WTC11 (cell line): ENCODE data around the gene MYF6. TPM values are rescaled to one million over a fixed set of nuclear protein-coding genes. Genes with fewer than 3 reads are reported as not detected.
A peak's percentile ranks its signal among the peaks of the same experiment; 100 is the strongest.

Experiments used
- ATAC-seq: fragments of 200-7000 bp; cut with Tn5 transposase; 2 replicates; pipeline ENCODE4 v1.10.0; 2021; ENCODE audit warnings: mild to moderate bottlenecking, moderate library complexity
- Bru-seq: library from RNA; stranded (reverse); fragments of 400-500 nt; gene quantifications from one replicate; lab custom pipeline; 2021; lab: Mats Ljungman, UMichigan
- CTCF ChIA-PET: fragments of 300-600 bp; sonication (Branson Sonifier 250); formaldehyde crosslinking; loops from one replicate; lab custom pipeline; 2021; ENCODE audit warnings: antibody characterized with exemption; lab: Charles Lee
- POLR2A ChIA-PET: fragments of 350-600 bp; sonication (Branson Sonifier 250); formaldehyde crosslinking; loops from one replicate; lab custom pipeline; 2021; ENCODE audit warnings: antibody characterized with exemption; lab: Charles Lee
- DNase-seq: peaks from one replicate; pipeline ENCODE4 v3.0.0; 2021; ENCODE audit warnings: low spot score
- H3K27ac Mint-ChIP-seq: 2 replicates; pipeline ENCODE4 v1.8.0; 2021; ENCODE audit warnings: mixed read lengths
- H3K27me3 Mint-ChIP-seq: 2 replicates; pipeline ENCODE4 v1.8.0; 2021; ENCODE audit warnings: low read depth, mild to moderate bottlenecking, moderate library complexity, mixed read lengths
- H3K36me3 Mint-ChIP-seq: 2 replicates; pipeline ENCODE4 v1.8.0; 2021; ENCODE audit warnings: mixed read lengths
- H3K4me1 Mint-ChIP-seq: 2 replicates; pipeline ENCODE4 v1.8.0; 2022; ENCODE audit warnings: mixed read lengths
- H3K4me3 Mint-ChIP-seq: 2 replicates; pipeline ENCODE4 v1.8.0; 2021; ENCODE audit warnings: mild to moderate bottlenecking, moderate library complexity, mixed read lengths
- H3K9me3 Mint-ChIP-seq: 2 replicates; pipeline ENCODE4 v1.8.0; 2021; ENCODE audit warnings: mixed read lengths
- AR ChIP-seq: fragments of 250-450 bp; sonication (Bioruptor Pico); IDR thresholded peaks from 2 replicates; pipeline ENCODE4 v1.9.0; 2021; ENCODE audit warnings: mild to moderate bottlenecking
- ATF2 ChIP-seq: sonication (generic); formaldehyde crosslinking; IDR thresholded peaks from 2 replicates; pipeline ENCODE4 v1.8.1; 2022; ENCODE audit warnings: low read depth, missing genetic modification reagents, borderline replicate concordance
- CTCF ChIP-seq: fragments of 200-600 bp; IDR thresholded peaks from 2 replicates; pipeline ENCODE4 v1.8.0; 2022; ENCODE audit warnings: antibody characterized with exemption
- E2F1 ChIP-seq: sonication (generic); formaldehyde crosslinking; IDR thresholded peaks from 2 replicates; pipeline ENCODE4 v1.8.0; 2022; ENCODE audit warnings: mild to moderate bottlenecking, missing genetic modification reagents
- E2F5 ChIP-seq: sonication (generic); formaldehyde crosslinking; IDR thresholded peaks from 2 replicates; pipeline ENCODE4 v1.8.1; 2022; ENCODE audit warnings: mild to moderate bottlenecking, moderate library complexity, missing genetic modification reagents
- ELF4 ChIP-seq: sonication (generic); formaldehyde crosslinking; IDR thresholded peaks from 2 replicates; pipeline ENCODE4 v1.8.1; 2022; ENCODE audit warnings: low read depth, mild to moderate bottlenecking, moderate library complexity, missing genetic modification reagents
- FOXP1 ChIP-seq: sonication (generic); formaldehyde crosslinking; IDR thresholded peaks from 2 replicates; pipeline ENCODE4 v1.8.0; 2022; ENCODE audit warnings: missing genetic modification reagents, mild to moderate bottlenecking, moderate library complexity, borderline replicate concordance
- IRF2 ChIP-seq: sonication (generic); formaldehyde crosslinking; IDR thresholded peaks from 2 replicates; pipeline ENCODE4 v1.8.0; 2022; ENCODE audit warnings: low read depth, missing genetic modification reagents, borderline replicate concordance
- MLX ChIP-seq: sonication (generic); formaldehyde crosslinking; IDR thresholded peaks from 2 replicates; pipeline ENCODE4 v1.8.1; 2023; ENCODE audit warnings: mild to moderate bottlenecking, missing genetic modification reagents, moderate library complexity
- NFE2L1 ChIP-seq: sonication (generic); formaldehyde crosslinking; IDR thresholded peaks from 2 replicates; pipeline ENCODE4 v1.8.1; 2023; ENCODE audit warnings: missing genetic modification reagents
- RORB ChIP-seq: fragments of 250-450 bp; sonication (Bioruptor Pico); IDR thresholded peaks from 2 replicates; pipeline ENCODE4 v1.9.0; 2021; ENCODE audit warnings: mild to moderate bottlenecking
- SP1 ChIP-seq: sonication (generic); formaldehyde crosslinking; conservative IDR thresholded peaks from 2 replicates; pipeline ENCODE4 v1.8.1; 2022; ENCODE audit warnings: missing genetic modification reagents
- TEAD1 ChIP-seq: sonication (generic); formaldehyde crosslinking; IDR thresholded peaks from 2 replicates; pipeline ENCODE4 v1.8.0; 2022; ENCODE audit warnings: mild to moderate bottlenecking, missing genetic modification reagents
- USF2 ChIP-seq: sonication (generic); formaldehyde crosslinking; IDR thresholded peaks from 2 replicates; pipeline ENCODE4 v1.8.1; 2023; ENCODE audit warnings: mild to moderate bottlenecking, missing genetic modification reagents, moderate library complexity
- ZBTB43 ChIP-seq: sonication (generic); formaldehyde crosslinking; IDR thresholded peaks from 2 replicates; pipeline ENCODE4 v1.8.1; 2023; ENCODE audit warnings: mild to moderate bottlenecking, missing genetic modification reagents
- ZNF121 ChIP-seq: sonication (generic); formaldehyde crosslinking; IDR thresholded peaks from 2 replicates; pipeline ENCODE4 v1.8.0; 2023; ENCODE audit warnings: missing genetic modification reagents
- ZNF138 ChIP-seq: sonication (generic); formaldehyde crosslinking; conservative IDR thresholded peaks from 2 replicates; pipeline ENCODE4 v1.8.1; 2022; ENCODE audit warnings: mild to moderate bottlenecking, moderate library complexity, missing genetic modification reagents
- ZNF219 ChIP-seq: sonication (generic); formaldehyde crosslinking; IDR thresholded peaks from 2 replicates; pipeline ENCODE4 v1.8.0; 2023; ENCODE audit warnings: missing genetic modification reagents, mild to moderate bottlenecking, borderline replicate concordance
- ZNF263 ChIP-seq: sonication (generic); formaldehyde crosslinking; IDR thresholded peaks from 2 replicates; pipeline ENCODE4 v1.8.1; 2022; ENCODE audit warnings: low read depth, mild to moderate bottlenecking, moderate library complexity, missing genetic modification reagents
- long read RNA-seq, 3 experiments: library from RNA in 1 of 3; library from capped mRNA in 1 of 3; library from polyadenylated mRNA in 1 of 3; unstranded in 2 of 3; stranded (forward) in 1 of 3; transcript quantifications; one replicate each; pipeline ENCODE4 v2.0.0, GENCODE V29; 2021
- total RNA-seq: library from RNA; stranded (reverse); gene quantifications from 3 replicates; pipeline ENCODE4 v1.2.3, GENCODE V29; 2021

The MYF6 gene
- total RNA-seq: 0.15 to 0.39 TPM in 2 of 3 replicates, not detected in the other
- Bru-seq, nascent RNA: percentile 19 among the genes with signal in this experiment
- long read RNA-seq, experiment 1: 0 reads
- long read RNA-seq, experiment 2, partial matches to known transcripts: 1 of 1 reads
- long read RNA-seq, experiment 2, other reads (novel, unspliced or antisense): 0 of 1 reads
- long read RNA-seq, experiment 3, partial matches to known transcripts: 1 of 1 reads
- long read RNA-seq, experiment 3, other reads (novel, unspliced or antisense): 0 of 1 reads

- CTCF ChIA-PET: interaction anchor here (0.7 to 1.7 kb wide), 5 partner anchors 8 to 130 kb away, joined by 3 to 14 read pairs (median 4); no protein-coding TSS in a partner anchor
- Mint-ChIP-seq H3K4me3 (peak within 1 kb of the TSS; percentile 72), H3K27me3 (peaks cover 98% of the 10 kb centered on the region), H3K36me3 (no peaks in the 10 kb centered on the region), H3K27ac (no peak within 1 kb of the TSS), H3K4me1 (peaks cover 58% of the 10 kb centered on the region), H3K9me3 (no peaks in the 10 kb centered on the region)
- ATAC-seq: no peak
- POLR2A ChIA-PET: no interaction called here
- TF ChIP-seq E2F5 (CRISPR knock-in tag) (no peak), CTCF (no peak), RORB (CRISPR knock-in tag) (no peak), ZBTB43 (no peak), AR (CRISPR knock-in tag) (no peak), E2F1 (no peak), MLX (CRISPR knock-in tag) (no peak), IRF2 (CRISPR knock-in tag) (no peak), ZNF138 (no peak), ELF4 (CRISPR knock-in tag) (no peak), TEAD1 (CRISPR knock-in tag) (no peak), ZNF263 (CRISPR knock-in tag) (no peak), FOXP1 (CRISPR knock-in tag) (no peak), SP1 (CRISPR knock-in tag) (no peak), USF2 (CRISPR knock-in tag) (no peak), ZNF121 (CRISPR knock-in tag) (no peak), ZNF219 (CRISPR knock-in tag) (no peak), NFE2L1 (CRISPR knock-in tag) (no peak), ATF2 (no peak)
- DNase-seq: no peak
These were observed at the start of gene MYF6 for GRCh38 chr12:80707126-80707829. MYF6 (plus strand) TSS chr12:80707634; CDS start chr12:80707720, 86 bp downstream.
